ENCODE measurements around the gene GBE1. TPM values are rescaled to one million over a fixed set of nuclear protein-coding genes. Genes with fewer than 3 reads are reported as not detected.
"Not testable (repeated sequence)": the region's sequence is repeated elsewhere in the genome, so short reads cannot be mapped to it uniquely, and the experiment has no call there.

Gene GBE1
- total RNA-seq, 2 donors from 2014 or later = 9.6 to 15.8 TPM

DNA sequence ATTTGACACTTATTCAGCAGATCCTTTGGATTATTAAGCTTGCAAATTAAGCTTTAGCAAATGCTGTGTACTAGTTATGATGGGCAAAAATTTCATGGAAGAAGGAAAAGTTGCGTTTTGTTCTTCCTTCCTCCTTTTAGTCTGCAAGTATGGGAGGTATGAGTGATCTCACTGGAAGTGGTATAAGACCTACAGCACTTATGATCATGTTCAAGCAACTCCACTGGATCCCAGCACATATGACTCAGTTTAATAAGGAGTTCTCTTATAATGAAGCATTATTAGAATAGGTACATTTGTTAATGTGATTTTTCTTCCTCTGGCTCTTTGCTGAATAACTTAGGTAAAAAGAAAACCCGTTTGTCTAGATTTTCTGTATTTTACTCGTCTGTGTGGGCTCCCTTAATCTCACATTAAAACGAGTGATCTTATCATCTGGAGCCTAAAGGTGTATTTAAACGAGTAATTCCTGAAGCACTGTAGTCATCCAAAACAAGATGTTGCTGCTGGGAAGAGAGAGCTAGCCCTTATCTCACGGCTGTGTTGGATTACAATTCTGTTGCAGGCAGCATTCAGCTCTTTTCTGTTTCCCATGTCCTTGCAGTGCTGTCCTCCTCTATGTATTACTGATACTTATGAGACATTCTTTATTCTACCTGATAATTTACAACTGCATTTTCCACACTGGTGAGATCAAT lies 264.9 kb downstream of the GBE1 start:
- no peak for TF ChIP-seq POLR2A (IDR thresholded peaks at IDR 0.05)
- no peak for DNase-seq

DNA sequence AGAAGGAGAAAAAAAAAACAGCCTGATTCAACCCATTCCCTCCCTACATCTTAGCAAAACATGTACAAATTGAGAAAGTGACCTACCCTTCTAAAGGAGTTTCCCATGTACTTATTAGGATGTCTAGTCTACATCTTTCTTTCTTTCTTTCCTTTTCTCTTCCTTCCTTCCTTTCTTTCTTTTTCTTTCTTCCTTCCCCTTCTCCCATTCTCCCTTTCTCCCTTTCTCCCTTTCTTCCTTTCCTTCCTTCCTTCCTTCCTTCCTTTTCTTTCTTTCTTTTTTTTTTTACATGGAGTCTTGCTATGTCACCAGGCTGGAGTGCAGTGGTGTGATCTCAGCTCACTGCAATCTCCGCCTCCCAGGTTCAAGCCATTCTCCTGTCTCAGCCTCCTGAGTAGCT lies 269.0 kb downstream of the GBE1 start:
- H3K4me1 ChIP-seq; H3K9me3 ChIP-seq; DNase-seq; intact Hi-C loops (cut with DNase I); ATAC-seq; H3K36me3 ChIP-seq (replicated peaks in 1 of 2; ENCODE audit: insufficient read depth in 1 of 2, low read depth in 2 of 2); H3K4me3 ChIP-seq; H3K27ac ChIP-seq; H3K27me3 ChIP-seq: not testable (repeated sequence)
- WGBS, 2 donors = 92 to 100% methylated on average over 1 of the region's 1 CpG

More for the DNA sequence above, 264.9 kb downstream of the GBE1 start:
- Histone ChIP-seq H3K9me3 (no peaks in the 10 kb centered on the region), H3K4me1 (no peaks in the 10 kb centered on the region), H3K4me3 (no peak overlapping the region), H3K27me3 (no peaks in the 10 kb centered on the region), H3K36me3 (replicated peaks in 1 of 2; ENCODE audit: insufficient read depth in 1 of 2, low read depth in 2 of 2) (no peaks in the 10 kb centered on the region), H3K27ac (no peak overlapping the region)
- 57 to 61% methylated on average over 6 of the region's 6 CpGs for WGBS, 2 donors
- intact Hi-C loops (cut with DNase I) = no loop called here
- ATAC-seq = no peak

DNA sequence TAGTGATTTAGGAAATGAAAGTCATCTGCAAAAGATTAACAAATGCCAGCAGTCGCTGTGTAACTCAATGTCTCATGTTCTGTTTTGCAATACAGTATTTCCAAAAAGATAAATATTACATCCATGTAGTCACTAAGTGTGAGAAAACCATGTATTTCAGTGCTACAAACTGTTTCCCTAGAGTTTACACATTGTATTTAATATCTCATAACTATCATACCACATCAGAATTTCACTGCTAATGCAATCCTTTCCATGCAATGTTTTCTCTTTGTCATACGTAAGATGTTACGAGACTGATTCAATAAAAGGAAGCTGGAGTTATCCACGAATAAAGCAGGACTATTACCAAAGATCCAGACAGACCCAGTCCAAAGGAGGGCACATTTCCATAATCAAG lies 269.4 kb downstream of the GBE1 start:
- TF ChIP-seq, protein P1, sequence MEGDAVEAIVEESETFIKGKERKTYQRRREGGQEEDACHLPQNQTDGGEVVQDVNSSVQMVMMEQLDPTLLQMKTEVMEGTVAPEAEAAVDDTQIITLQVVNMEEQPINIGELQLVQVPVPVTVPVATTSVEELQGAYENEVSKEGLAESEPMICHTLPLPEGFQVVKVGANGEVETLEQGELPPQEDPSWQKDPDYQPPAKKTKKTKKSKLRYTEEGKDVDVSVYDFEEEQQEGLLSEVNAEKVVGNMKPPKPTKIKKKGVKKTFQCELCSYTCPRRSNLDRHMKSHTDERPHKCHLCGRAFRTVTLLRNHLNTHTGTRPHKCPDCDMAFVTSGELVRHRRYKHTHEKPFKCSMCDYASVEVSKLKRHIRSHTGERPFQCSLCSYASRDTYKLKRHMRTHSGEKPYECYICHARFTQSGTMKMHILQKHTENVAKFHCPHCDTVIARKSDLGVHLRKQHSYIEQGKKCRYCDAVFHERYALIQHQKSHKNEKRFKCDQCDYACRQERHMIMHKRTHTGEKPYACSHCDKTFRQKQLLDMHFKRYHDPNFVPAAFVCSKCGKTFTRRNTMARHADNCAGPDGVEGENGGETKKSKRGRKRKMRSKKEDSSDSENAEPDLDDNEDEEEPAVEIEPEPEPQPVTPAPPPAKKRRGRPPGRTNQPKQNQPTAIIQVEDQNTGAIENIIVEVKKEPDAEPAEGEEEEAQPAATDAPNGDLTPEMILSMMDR (IDR thresholded peaks at IDR 0.05) = no peak
- TF ChIP-seq POLR2A (IDR thresholded peaks at IDR 0.05) = no peak
- intact Hi-C loops (cut with DNase I) = no loop called here
- H3K27ac ChIP-seq = no peak overlapping the region
- ATAC-seq (no peak), DNase-seq (no peak)
- no peaks in the 10 kb centered on the region for H3K9me3 ChIP-seq
- no peak overlapping the region for H3K4me3 ChIP-seq
- H3K4me1 ChIP-seq = no peaks in the 10 kb centered on the region
- H3K27me3 ChIP-seq = no peaks in the 10 kb centered on the region
- H3K36me3 ChIP-seq (replicated peaks in 1 of 2; ENCODE audit: insufficient read depth in 1 of 2, low read depth in 2 of 2) = no peaks in the 10 kb centered on the region
- 68 to 78% methylated on average over 4 of the region's 4 CpGs for WGBS, 2 donors

DNA sequence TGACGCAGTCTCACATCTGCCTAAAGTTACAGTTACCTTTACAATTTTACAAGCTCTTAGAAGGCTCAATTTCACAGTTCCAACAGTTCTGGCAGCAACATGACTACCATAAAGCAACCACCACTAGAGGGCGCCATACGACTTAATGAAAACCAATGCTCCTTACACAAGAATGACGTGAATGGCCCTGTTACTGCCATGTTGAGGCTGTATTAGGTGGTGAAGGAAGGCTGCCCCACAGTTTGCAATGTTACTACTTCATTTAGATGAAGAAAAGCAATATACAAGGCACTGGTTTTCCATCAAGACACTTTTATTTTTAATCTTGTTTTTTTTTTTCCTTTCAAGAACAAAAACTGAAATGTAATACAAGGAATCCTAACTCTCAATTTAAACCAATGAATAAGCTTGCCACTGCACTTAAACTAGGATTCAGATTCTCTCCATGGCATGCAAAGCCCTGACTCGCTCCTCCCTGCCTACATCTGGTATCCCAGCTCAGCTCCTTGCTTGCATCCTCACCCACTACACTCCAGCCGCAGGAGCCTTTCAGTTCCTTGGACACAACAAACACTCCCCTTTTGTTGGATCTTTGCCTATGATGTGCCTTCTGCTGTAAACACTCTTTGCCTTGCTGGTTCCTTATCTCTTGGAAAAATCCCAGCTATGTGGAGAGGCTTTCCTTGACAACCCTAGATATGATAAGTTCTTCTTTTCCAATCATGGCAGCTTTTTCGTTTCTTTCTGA lies 270.7 kb downstream of the GBE1 start:
- intact Hi-C loops (cut with DNase I) = no loop called here
- no peak overlapping the region for H3K27ac ChIP-seq
- H3K4me1 ChIP-seq = no peaks in the 10 kb centered on the region
- H3K9me3 ChIP-seq = no peaks in the 10 kb centered on the region
- H3K27me3 ChIP-seq = no peaks in the 10 kb centered on the region
- no peaks in the 10 kb centered on the region for H3K36me3 ChIP-seq (replicated peaks in 1 of 2; ENCODE audit: insufficient read depth in 1 of 2, low read depth in 2 of 2)
- DNase-seq = peak; percentile 75 to 84 (median 81)
- peak; percentile 84 for ATAC-seq
- 40 to 46% methylated on average over 7 of the region's 7 CpGs for WGBS, 2 donors
- H3K4me3 ChIP-seq = no peak overlapping the region
- TF ChIP-seq POLR2A (IDR thresholded peaks at IDR 0.05) = no peak
- TF ChIP-seq, protein P1 (IDR thresholded peaks at IDR 0.05) = peak; percentile 26 to 67 (median 58)

DNA sequence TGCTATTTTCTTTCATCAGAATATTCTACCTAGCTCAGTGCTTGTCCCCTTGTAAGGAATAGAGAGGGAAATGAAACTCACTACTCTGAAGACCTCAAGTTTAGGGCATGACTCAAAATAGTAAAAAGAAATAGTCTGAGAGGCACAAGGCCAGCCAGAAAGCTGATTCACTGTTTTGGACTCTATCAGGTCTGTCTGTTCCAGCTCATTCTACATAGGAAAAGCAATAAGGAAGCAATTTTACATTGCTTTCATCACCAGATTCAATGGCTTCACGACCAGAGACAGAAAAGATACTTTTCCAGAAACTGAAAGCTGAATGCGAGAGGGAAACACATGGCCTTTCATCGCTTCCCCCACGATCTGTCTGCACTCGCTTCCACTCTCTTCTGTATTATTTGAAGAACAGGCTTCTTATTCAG lies 276.0 kb downstream of the GBE1 start:
- intact Hi-C loops (cut with DNase I) = no loop called here
- no peaks in the 10 kb centered on the region for H3K4me1 ChIP-seq
- TF ChIP-seq POLR2A (IDR thresholded peaks at IDR 0.05) = no peak
- TF ChIP-seq, protein P1 (IDR thresholded peaks at IDR 0.05) = no peak
- no peak overlapping the region for H3K27ac ChIP-seq
- no peaks in the 10 kb centered on the region for H3K9me3 ChIP-seq
- no peaks in the 10 kb centered on the region for H3K36me3 ChIP-seq (replicated peaks in 1 of 2; ENCODE audit: insufficient read depth in 1 of 2, low read depth in 2 of 2)
- H3K27me3 ChIP-seq = no peaks in the 10 kb centered on the region
- 66 to 77% methylated on average over 5 of the region's 5 CpGs for WGBS, 2 donors
- DNase-seq (peak in 1 of 4 donors; percentile 11), ATAC-seq (no peak)
- H3K4me3 ChIP-seq = no peak overlapping the region

All from body of pancreas (tissue), 4 donors.